Stimulated activated CD8-positive, alpha-beta memory T cell treated with anti-CD3 and anti-CD28 coated beads, Interleukin-7, amount 100 ng/mL, for 4 hours (primary cell): Measurements from ENCODE around the gene MAPK8.
"Not testable (repeated sequence)": the region's sequence is repeated elsewhere in the genome, so short reads cannot be mapped to it uniquely, and the experiment has no call there.

Experiments
- DNase-seq, 2 donors: peaks; one replicate each; pipeline ENCODE4 v3.0.0-alpha.2; 2020; ENCODE audit warnings: low read depth in 2 of 2

MAPK8 gene

GRCh38 chr10:48417374-48417773 lies 110.9 kb downstream of the MAPK8 start:
- no peak for DNase-seq

GRCh38 chr10:48418189-48418788 lies 111.8 kb downstream of the MAPK8 start:
- no peak for DNase-seq

- no peak for DNase-seq
Observed at GRCh38 chr10:48419714-48420113, 113.2 kb downstream of the MAPK8 start.

GRCh38 chr10:48421862-48422261 lies 115.4 kb downstream of the MAPK8 start:
- DNase-seq = not testable (repeated sequence)

- DNase-seq = no peak
Observed at GRCh38 chr10:48423884-48424283, 117.4 kb downstream of the MAPK8 start.

- DNase-seq = no peak
Observed at GRCh38 chr10:48428896-48429295, 122.4 kb downstream of the MAPK8 start.

- no peak for DNase-seq
Observed at GRCh38 chr10:48429309-48429708, 122.8 kb downstream of the MAPK8 start.

GRCh38 chr10:48430402-48430993 lies 124.0 kb downstream of the MAPK8 start:
- DNase-seq = no peak

- no peak for DNase-seq
Observed at GRCh38 chr10:48431871-48432270, 125.4 kb downstream of the MAPK8 start.

GRCh38 chr10:48437546-48437945 lies 131.1 kb downstream of the MAPK8 start:
- no peak for DNase-seq

GRCh38 chr10:48439031-48439430 lies 132.6 kb downstream of the MAPK8 start:
- no peak for DNase-seq

- DNase-seq = no peak
Observed at GRCh38 chr10:48439581-48440041, 133.1 kb downstream of the MAPK8 start.

GRCh38 chr10:48440771-48441170 lies 134.3 kb downstream of the MAPK8 start:
- DNase-seq = no peak

GRCh38 chr10:48442090-48442808 lies 135.8 kb downstream of the MAPK8 start:
- no peak for DNase-seq

- DNase-seq = no peak
Observed at GRCh38 chr10:48442809-48443177, 136.3 kb downstream of the MAPK8 start.

- no peak for DNase-seq
Observed at GRCh38 chr10:48444266-48444665, 137.8 kb downstream of the MAPK8 start.

- DNase-seq = no peak
Observed at GRCh38 chr10:48444861-48445841, 138.7 kb downstream of the MAPK8 start.

GRCh38 chr10:48445932-48446331 lies 139.5 kb downstream of the MAPK8 start:
- DNase-seq = no peak

GRCh38 chr10:48446785-48447184 lies 140.3 kb downstream of the MAPK8 start:
- no peak for DNase-seq

- no peak for DNase-seq
Observed at GRCh38 chr10:48447356-48448215, 141.1 kb downstream of the MAPK8 start.

- DNase-seq = no peak
Observed at GRCh38 chr10:48448796-48449195, 142.3 kb downstream of the MAPK8 start.
